ENCODE data around the gene NPHS2.
A peak's percentile ranks its signal among the peaks of the same experiment; 100 is the strongest.

Gene NPHS2

GRCh38 chr1:179575497-179576314 lies at the start of gene NPHS2:
Gene NPHS2, minus strand, starts transcription at chr1:179575948. Its CDS starts 84 bp downstream, at chr1:179575864.
- no peak for DNase-seq (ENCODE audit: low read depth)

GRCh38 chr1:179612361-179612760 lies 36.6 kb upstream of the NPHS2 start:
- no peak for DNase-seq (ENCODE audit: low read depth)

DNA sequence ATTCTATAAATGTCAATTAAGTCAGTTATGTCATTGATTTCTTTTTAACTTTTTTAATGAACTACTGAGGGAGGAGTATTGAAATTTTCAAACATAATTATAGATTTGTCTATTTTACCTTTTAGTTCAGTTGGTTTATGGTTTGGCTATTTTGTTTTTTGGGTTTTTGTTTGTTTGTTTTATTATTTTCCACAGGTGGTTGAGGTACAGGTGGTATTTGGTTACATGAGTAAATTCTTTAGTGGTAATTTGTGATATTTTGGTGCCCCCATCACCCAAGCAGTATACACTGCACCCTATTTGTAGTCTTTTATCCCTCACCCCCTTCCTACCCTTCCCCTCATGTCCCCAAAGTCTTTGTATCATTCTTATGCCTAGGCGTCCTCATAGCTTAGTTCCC lies 25.3 kb upstream of the NPHS2 start:
- no peak for DNase-seq (ENCODE audit: low read depth)

DNA sequence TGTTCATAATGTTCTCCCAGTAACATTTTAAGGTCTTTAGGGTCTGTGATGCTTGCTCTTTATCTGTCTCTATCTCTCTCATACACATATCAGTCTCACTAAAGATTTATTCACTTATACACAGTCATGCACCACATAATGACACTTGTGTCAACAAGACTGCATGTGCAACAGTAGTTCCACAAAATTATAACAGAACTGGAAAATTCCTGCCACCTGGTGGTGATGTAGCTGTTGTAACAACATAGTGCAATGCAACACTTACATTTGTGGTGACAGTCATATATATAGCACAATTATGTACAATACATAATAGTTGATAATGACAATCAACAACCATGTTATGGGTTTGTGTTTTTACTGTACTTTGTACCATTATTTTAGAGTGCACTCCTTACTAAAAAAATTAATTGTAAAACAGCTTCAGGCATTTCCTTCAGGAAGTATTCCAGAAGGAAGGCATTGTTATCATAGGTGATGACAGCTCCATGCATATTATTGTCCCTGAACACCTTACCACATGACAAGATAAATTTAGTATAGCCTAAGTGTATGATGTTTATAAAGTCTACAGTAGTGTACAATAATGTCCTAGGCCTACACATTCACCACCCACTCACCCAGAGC lies 24.0 kb upstream of the NPHS2 start:
- DNase-seq (ENCODE audit: low read depth): peak; percentile 6

- DNase-seq (ENCODE audit: low read depth): no peak
Observed at GRCh38 chr1:179598631-179599030, 22.9 kb upstream of the NPHS2 start.

DNA sequence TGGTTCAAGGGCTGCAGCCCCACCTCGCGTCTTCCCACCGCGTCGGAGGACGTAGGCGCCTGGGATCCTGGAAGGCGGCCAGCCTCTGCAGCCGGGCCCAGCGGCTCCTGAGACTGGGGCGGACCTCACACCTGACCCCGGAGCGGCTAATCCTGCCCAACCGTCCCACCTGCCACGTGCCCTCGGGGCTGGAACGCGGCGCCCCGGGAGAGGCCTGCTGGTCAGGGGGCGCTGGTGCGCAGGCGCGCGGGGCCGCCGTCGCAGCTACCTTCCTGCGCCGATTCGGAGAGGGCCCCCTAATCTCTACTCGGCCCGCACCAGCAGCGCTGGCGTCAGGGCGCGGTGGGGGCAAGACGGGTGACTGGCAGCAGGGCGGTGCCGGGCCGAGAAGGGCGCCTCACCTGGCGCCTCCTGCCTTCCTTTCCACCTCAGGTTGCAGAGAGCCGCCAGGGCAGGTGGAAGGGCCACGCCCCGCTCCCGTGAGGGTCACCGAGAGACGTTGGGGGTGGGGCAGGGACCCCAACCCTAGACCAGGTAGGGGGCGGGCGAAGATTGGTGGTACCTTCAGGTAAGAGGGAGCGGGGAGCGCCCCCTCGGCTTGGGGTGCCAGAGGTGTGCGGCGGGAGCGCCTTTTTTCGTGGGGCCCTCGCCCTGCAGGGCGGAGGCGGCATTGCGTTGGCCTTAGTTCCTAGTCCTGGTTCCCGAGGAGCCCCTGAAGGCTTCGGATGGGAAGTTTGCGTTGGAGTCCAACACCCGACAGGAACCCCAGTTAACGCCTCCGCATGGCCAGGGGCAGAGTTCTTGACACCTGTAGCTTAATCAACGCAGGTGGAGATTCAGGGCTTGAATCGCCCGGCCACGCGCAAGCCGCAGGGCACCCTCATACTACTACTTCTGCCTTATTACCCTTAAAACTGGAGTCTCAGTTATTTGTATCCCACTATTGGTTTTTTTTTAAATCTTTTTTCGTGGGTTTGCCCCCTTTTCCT lies 16.1 kb upstream of the NPHS2 start, which contains the start of gene TDRD5:
Gene TDRD5, plus strand, starts transcription at position 241 of the 989 bp plus-strand sequence. CDS start 784 bp downstream, outside the sequence.
- DNase-seq (ENCODE audit: low read depth): no peak

- DNase-seq (ENCODE audit: low read depth): no peak
Observed at GRCh38 chr1:179591253-179591591, 15.5 kb upstream of the NPHS2 start.

- no peak for DNase-seq (ENCODE audit: low read depth)
Observed at GRCh38 chr1:179590671-179591070, 14.9 kb upstream of the NPHS2 start.

- DNase-seq (ENCODE audit: low read depth): peak; percentile 8
Observed at GRCh38 chr1:179589509-179589908, 13.8 kb upstream of the NPHS2 start.

DNA sequence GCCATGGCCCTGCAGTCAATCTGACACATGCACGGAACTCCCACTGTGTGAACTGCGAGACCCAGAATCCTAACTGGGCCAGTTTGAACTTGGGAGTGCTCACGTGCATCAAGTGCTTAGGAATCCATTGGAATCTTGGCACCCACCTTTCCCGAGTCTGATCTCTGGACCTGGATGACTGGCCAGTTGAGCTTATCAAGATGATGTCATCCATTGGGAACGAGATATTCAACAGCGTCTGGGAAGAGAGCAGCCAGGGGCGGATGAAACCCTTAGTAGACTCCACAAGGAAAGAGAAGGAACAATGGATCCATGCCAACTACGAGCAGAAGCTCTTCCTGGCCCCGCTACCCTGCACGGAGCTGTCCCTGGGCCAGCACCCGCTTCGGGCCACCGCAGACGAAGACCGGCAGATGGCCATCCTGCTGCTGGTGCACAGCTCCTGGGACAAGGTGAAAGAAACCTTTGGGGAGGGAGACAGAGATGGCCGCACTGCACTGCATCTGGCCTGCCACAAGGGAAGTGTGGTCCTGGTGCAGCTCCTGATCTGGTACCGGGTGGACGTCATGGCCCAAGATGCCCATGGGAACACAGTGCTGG lies 12.8 kb upstream of the NPHS2 start:
- DNase-seq (ENCODE audit: low read depth): no peak

DNA sequence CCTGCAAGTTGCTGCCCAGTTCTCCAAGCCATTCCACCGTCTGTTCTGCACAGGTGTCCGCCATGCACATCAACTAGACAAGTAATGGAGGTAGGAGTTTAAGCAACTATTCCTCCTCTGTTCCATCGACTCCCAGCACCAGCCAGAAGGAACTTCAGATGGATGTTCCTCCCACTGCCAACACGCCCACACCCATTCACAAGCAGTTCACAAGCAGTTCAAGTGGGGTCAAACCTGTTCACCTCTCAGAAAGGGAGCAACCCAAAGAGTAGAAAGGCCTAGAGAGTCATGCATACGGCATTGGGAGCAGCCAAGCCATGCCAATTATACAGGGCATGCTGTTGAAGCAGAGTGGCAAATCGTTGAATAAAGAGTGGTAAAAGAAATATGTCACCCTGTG lies 11.6 kb upstream of the NPHS2 start:
- no peak for DNase-seq (ENCODE audit: low read depth)

GRCh38 chr1:179586107-179586823 lies 10.5 kb upstream of the NPHS2 start:
- DNase-seq (ENCODE audit: low read depth): no peak

GRCh38 chr1:179583771-179584320 lies 8.1 kb upstream of the NPHS2 start:
- no peak for DNase-seq (ENCODE audit: low read depth)

DNA sequence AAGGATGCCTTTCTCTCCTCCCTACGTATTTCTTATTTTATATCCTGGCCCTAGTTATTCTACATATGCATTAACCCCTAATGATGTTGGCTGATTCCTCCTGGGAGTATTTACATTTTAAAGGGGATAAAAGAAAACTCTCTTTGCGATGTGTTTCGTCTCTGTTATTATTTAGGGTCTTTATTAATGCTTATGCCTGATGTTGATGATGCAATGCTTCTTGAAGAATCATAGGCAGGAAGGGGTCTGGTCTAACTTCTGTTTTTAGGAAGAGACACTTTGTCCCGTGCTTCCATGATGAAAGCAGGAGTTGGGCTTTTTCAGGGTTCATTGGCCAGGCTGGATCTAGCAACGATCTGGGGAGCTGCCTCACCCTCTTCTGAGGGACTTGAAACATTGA lies 761 bp upstream of the NPHS2 start:
- DNase-seq (ENCODE audit: low read depth): no peak

GRCh38 chr1:179558078-179558477 lies 17.7 kb downstream of the NPHS2 start:
- no peak for DNase-seq (ENCODE audit: low read depth)

GRCh38 chr1:179554427-179554826 lies 21.3 kb downstream of the NPHS2 start:
- DNase-seq (ENCODE audit: low read depth): no peak

DNA sequence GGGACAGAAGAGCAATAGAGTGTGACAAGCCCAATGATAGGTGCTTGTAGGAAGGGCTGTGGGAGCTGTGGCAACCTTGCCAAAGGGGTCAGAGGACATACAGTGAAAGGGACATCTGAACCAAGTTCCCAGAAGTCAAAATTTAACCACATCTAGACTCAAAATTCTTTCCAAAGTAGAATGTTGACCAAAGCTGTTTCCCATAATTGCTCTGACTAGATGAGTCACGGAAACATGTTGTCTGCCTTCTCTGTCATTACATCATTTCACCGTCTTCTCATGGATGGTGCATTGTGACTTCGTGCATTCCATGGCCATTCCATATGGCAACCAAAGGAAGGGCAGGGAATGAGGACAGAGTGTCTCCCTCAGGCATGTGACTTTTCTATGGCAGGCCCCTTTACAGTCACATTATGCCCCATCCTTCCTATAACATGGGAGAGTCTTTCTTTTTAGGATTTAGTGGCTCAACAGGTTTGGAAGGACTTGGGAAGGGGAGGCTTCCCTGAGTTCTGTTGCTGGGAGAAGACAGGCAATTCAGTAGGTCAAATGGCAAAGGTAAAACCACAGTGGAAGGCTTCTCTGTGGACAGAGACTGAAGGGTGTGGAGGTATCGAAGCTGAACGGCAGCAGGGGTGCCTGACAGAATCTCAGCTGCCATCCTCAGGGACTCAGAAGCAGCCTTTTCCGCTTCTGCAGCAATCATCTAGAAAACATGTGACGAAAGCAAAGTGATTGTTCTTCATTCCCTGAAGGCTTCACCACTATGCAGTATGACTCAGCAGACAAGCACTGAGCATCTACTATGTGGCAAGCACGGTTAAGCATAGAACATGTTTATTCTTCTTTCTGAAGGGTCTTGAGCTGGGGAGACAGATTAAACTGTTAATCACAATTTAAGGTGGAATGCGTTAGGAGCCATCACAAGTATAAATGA lies 24.7 kb downstream of the NPHS2 start:
- peak; percentile 45 for DNase-seq (ENCODE audit: low read depth)

GRCh38 chr1:179549368-179549700 lies 26.4 kb downstream of the NPHS2 start:
- DNase-seq (ENCODE audit: low read depth): no peak

- DNase-seq (ENCODE audit: low read depth): no peak
Observed at GRCh38 chr1:179548666-179549367, 26.9 kb downstream of the NPHS2 start.

Measured in non-pigmented ciliary epithelial cell (primary cell).